Activated CD4-positive, alpha-beta T cell treated with anti-CD3 and anti-CD28 coated beads for 48 hours (primary cell): ENCODE data around the gene CARNS1.

ENCODE experiments used
- DNase-seq: peaks from one replicate; pipeline ENCODE4 v3.0.0-alpha.2; 2020

CARNS1 gene, protein sequence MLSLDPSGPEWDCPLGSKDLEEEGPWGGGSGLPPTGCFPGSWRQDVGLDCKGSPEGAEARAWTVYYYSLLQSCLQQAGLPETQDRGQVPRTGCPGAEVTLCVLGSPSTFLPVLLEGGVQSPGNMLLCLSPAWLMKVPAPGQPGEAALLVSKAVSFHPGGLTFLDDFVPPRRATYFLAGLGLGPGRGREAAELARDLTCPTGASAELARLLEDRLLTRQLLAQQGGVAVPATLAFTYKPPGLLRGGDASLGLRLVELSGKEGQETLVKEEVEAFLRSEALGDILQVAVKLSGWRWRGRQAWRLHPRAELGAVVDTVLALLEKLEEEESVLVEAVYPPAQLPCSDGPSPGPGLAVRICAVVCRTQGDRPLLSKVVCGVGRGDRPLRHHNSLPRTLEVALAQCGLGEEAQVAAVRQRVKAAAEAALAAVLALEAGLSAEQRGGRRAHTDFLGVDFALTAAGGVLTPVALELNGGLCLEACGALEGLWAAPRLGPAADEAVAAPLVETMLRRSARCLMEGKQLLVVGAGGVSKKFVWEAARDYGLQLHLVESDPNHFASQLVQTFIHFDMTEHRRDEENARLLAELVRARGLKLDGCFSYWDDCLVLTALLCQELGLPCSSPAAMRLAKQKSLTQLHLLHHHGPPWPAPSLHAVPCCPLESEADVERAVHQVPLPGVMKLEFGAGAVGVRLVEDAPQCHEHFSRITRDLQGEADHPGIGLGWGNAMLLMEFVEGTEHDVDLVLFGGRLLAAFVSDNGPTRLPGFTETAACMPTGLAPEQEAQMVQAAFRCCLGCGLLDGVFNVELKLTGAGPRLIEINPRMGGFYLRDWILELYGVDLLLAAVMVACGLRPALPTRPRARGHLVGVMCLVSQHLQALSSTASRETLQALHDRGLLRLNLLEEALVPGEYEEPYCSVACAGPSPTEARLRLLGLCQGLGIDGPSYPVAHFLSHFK

DNA sequence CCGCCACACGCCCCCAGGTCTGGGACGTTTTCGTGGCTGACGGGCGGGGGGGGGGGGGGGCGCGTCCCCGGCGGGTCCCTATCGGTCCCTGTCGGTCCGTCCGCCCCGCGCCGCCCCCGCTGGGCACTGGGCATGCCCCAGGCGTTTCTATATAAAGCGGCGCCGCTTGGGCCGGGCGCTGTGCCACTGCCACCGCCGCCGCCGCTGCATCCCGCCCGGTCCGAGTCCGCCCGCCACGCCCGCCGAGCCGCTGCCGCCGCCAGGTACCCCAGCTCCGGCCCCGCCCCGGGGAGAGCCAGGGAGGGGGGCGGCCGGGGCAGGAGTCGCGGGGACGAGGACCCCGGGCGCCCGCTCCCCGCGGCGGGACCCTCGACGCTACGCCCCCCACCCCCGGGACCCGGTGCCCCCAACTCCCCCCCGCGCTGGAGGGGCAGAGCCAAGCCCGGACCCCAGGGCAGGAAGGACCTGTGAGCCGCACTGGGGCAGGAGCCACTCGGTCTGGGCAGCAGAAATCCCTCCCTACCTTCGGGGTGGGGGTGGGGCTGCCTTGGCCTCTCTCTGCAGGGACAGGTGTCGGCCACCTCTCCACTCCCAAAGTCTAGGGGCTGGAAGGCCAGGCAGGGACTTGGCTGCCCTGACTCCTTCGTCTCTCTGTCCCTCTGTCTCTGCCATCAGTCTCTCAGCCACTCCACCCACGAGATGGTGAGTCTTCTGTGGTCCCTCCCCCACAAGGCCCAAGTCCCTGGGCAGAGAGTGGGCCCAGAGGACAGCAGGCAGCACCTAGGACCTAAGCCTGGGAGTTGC is at the start of gene CARNS1:
CARNS1 (plus strand) TSS at position 178 of the 804 bp plus-strand sequence; CDS start at position 700, 522 bp downstream.
- no peak for DNase-seq

DNA sequence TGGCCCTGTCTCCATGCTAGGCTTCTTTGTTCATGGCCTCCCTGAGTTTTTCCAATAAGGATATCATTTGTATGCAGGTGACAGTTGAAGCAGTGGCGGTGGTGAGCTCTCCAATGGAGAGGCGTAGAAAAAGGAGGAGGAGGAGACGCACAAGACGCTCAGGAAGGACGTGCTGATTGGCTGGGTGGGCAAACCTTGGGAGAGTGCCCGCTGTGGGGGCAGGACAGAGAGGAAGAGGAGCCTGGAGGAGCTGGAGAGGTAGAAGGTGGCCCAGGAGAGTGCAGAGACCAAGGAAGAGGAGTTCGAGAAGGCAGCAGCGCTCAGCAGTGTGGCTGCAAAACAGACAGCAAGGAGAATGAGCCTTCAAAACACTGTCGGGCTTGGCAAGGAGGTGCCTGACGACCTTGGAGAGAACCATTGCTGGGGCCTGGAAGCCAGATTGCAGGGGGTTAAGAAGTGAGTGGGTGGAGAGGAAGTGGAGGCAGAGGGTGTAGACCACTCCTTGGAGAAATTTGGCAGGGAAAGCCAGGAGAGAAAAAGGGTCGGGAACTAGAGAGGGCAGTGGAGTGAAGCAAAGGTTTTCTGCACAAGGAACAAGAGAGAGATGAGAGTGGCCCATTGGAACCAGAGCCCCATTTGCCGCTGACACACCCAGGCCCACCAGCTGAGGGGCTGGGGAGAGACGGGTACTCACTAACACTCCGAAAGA is 49.6 kb upstream of the CARNS1 start:
- DNase-seq = no peak

DNA sequence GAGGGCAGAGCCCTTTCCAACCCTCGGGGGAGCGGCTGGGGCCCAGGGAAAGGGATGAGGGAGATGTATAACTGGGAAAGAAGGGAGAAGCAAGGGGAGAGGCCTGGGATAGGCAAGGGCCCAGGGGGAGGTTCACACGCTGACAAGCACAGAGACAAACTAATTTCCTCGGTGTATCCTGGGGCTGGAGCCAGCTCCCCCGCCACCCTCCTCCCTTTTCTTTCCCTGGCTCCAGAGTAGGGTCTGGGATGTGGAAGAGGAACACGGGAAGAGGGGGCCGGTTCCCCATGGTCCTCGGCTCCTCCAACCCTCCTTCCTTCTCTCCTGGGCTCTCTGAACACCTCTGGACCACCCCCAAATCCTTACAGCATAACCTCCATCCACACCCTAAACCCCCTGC is 48.9 kb upstream of the CARNS1 start:
- DNase-seq = no peak

DNA sequence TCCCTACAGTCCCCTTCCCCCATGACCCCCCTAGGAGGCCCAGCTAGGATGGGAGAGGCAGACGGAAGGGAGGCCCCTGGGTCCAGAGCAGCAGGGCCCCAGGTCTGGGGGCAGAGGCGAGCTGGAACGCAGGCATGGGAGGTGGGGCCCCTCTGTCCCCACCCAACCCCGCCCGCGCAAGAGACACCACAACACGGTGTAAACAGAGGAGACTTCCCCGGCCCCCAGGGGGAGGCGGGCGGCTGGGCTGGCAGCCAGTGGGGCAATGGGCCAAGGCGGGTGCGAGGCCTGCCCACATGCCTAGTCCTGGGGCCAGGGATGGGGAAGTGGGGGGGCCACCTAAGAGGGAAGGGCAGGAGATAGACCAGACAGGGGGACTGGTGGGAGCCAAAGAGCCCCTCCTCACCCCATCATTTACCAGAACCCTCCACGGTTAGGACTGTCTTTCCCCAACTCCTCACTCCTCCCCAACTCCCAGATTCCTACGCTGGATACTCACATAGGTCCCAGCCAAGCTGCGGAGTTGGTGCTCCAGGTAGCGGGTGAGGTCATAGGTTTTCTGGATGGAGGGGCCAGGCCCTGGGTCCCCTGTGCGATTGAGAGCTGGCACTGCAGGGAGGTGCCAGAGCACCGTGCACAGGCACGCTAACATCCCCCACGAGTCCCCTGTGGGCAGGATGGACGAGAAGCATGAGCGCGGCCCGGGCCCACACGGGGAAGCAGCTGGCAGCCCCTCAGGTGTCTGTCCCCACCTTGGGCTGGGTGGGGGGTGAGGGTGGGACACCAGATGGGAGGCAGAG is 48.3 kb upstream of the CARNS1 start:
- no peak for DNase-seq

DNA sequence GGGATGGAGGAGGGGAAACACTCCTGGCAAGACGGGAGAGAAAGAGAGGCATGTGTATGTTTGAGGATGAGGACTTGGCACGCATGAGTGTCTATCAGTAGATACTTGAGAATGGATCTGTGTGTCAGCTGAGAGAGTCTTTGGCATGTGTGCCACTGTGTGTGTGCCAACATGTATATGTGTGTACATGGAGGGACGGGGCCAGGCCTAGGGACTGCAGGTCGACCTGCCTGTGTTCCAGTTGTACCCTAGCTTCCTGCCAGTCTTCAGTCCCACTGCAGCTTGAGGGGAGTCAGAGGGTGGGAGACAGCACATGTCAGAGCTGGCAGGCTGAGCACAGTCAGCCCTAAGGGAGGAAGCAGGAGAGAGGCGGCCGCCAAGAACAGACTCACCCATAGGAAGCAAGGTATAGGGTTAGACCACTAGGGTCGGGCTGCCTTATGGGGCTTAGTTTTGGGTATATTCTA is 47.7 kb upstream of the CARNS1 start:
- DNase-seq = no peak

DNA sequence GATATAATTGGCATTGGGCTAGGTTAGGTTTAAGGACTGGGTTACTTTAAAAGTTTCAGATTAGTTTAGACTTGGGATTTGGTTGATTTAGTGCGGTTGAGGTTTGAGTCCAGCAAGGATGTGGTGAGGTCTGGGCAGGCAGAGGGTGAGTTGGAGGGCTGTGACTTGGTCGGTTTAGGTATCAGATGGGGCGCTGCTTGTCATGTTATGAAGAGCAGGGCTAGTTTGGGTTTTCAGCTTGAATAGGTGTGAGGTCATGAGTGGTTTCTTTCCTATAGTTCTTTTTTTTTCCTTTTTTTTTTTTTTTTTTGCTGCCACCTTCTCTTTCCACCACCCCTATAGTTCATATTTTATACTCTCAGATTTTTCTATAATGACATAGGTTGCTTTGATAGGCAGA is 46.9 kb upstream of the CARNS1 start:
- peak; percentile 28 for DNase-seq

DNA sequence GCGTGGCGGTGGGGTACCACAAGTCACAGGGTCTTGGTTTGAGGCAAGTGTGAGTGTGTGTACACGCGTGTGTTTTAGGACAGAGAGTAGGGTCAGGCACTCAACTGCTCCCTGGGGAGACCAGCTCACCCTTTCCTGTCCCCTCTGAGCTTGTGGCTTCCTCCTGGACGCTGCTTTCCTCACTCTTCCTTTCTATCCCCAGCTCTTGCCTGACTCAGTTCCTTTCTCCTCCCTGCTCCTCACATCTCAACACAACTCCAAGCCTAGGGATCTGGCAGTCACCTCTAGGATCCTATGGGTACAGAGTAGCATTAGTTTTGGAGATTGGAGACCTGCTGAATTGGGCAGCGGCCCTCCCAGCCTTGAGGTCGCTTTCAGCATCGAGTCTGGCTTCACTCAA is 46.2 kb upstream of the CARNS1 start:
- no peak for DNase-seq

DNA sequence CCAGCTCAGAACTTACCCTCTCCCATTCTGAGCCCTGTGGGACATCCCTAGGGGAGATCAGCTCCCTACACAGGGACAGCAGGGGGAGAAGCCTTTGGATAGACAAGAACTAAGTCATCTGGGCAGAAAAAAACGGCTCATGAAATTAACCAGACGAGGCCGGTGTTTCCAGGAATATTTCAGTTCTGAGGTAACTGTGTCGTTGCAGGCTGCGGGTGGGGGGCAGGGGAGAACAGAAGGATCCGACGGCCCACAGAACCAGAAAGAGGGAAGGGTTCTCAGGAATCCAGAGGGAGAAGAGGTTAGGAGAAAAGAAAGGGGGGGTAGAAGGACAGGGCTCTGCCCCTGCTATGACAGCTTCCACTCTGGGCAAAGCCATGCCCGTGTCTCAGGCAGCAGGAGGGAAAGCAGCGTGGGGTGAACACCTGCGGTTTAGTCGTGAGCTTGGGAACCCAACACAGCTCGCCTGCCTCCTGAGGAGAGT is 45.6 kb upstream of the CARNS1 start:
- no peak for DNase-seq

DNA sequence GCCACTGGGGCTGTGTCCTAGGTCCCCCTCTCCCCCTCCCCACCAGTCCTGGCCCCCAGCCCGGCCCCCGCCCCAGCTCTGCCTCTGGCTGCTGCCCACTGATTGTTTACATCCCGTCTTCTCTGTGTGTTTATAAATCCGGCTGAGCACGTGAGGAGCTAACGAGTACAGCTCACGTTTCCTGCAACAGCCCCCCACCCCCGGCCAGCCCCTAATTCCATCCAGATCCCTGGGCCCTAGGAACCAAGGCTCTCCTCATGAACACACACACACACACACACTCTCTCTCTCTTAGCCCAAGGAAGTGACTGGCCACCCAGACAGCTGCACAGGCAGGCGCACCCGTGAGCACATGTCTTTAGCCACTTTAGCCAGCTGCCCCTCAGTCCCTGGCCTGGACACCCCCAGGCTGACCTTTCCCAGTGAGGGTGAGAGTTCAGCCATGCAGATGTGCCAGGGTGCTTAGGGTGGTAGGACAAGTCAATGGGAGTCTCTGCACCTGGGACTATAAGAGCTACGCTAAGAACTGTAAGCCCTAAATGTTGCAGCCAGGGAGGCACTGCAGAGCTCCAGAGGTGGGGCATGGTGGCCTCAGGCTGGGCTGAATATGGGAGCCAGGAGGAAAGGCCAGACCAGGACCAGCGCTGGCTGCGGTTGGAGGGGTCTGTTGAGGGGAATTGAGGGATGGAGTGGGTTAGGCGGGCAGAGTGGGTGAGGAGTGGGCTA is 45.0 kb upstream of the CARNS1 start:
- DNase-seq = no peak

DNA sequence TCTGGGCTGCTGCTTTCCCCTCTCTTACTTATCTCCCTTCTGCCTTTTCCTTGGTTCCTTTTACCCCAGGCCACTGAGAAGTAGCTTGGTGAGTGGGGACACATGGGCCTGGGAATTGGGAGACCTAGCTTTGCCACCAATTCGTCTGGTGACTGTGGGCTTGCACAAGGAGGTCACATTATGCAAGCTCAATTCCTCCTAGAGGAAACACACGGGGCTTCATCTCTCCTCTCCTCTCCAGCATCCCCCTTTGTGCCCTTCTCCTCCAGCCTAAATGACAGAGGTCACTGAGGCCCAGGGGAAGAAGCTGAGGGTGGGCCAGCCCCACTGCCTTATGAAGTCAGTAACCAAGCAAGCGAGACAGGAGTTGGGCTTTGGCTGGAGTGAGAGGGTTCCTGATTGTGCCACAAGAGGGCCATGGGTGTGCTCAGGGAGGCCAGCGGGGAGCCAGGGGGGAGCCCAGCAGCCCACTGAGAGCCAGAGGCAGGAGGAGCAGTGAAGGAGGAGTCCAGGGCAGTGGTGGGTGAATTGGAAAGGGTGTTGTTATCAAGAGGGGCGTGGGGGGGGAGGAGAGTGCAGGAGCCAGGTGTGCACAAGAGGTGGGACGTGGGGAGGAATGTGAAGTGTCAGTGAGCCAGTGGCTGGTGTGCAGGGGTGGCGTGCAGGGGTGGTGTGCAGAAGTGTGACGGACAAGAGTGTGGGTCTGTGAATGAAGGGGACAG is 44.1 kb upstream of the CARNS1 start:
- no peak for DNase-seq

DNA sequence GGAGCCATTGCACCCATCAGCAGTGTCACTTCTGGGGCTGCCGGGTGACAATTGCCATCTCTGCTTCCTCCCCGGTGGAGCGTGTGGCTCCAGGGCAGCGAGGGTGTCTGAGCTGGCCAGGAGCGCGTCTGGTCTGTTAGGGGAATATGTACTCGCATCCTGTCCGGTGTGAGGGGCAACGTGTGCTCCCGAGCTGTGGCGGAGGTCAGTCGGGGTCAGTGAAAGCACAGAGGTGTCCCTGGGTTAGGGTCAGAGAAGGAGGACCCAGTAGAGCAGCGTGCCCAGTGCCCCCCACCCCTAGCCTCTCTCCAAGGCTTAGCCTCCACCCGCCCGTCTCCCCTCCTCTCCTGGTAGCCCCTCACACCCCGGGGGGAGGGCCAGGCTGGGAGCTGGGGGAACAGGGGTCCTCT is 43.6 kb upstream of the CARNS1 start:
- no peak for DNase-seq

DNA sequence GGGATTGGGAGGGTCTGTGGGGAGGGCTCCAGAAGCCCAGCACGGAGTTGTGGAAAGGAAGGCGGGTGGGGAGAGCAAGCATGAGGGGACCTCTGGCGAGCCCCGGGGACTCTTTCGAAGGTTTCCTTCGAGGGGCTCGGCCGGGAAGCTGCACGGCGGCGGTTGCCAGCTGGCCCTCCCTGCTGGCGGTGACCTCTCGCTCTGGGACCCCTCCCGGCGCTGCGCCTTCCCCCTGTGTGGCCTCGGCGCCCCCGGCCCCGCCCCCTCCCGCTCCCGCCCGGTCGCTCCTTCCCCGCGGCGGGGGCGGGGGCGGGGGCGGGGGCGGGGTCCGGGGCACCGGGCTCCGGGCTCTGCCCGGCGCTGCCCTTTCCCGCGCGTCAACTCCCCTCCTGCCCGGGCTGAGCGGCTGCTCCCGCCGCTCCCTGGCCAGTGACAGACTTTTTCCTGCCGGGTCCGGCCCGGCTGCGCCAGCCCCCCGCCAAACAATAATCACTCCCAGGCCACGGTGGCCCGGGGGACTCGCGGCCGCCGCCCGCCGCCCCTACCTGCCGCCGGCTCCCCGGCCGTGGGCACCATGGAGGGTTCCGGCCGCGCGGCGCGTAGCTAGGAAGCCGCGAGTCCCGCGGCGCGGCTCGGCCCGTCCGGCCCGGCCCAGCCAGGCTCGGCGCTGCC is 43.0 kb upstream of the CARNS1 start:
- DNase-seq = no peak

DNA sequence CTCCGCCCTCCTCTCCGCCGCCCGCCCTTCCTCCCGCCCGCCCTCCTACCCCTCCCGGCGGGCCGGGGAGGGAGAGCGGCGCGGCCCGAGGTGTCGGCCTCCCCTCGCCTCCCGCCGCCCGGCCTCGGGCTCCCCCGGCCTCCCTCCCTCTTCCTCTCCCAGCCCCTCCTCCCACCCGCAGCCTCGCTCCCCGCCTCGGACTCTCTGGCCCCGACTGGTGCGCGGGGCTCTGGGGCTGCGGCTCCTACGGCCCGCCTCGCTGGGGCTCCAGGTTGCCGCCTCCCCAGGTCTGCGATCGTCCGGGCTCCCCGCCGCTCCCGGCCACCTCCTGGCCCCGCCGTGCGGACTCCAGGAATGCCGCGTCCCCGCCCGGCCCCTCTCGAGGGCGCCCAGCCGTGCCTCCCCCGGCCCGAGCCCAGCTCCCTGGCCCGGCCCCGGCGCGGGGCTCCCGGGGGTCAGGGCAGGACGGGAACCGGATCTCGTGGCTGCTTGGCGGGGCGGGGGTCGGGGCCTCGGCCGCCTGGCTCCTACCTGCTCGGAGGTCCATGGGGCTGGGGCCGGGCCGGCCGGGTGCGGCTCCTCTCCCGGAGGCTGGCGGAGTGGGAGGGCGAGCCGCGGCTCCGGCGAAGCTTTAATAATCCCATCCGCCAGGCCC is 42.4 kb upstream of the CARNS1 start, which contains the start of gene CLCF1:
CLCF1 (minus strand) TSS at position 606 of the 655 bp plus-strand sequence; CDS start at position 547, 59 bp downstream.
- DNase-seq = peak; percentile 20

DNA sequence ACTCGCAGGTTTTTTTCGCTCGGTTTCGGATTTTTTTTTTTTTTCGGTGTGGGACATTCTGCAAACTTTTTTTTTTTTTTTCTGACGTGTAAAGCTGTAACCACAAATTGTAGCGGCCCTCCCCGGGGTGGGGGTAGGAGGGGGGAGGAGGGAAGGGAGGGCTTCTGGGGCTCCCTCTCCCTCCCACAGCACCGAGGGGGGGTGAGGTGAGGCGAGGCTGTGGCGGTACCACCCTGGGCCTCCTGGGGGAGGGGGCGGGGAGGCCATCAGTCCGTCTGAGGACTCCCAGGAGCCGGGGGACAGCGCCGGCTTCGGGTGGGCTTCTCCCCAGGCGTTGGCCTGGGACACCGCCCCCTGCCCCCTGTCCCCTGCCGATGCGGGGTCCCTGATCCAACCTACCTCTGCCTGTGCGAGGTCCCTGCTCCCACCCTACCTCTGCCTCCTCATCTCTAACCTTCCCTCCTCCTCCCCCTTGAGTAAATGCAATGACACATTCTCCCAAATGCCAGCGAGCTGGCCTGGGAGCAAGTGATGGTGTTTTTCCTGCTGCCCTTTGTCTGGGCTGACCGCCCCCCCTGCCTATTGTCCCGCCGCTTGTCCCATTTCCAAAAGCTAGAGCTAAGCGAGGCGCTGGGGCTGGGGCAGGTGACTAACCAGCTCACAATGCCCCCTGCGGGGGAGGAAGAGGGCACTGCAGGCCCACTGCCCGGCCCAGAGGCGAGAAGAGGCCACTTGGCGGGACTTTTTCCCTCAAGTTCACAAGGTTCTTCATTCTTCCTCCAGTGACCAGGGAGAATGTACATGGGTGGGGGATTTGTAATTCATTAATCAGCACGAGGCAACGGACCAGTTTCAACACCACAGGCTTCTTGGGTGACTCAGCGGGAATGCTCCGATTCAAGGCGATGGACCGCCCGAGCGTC is 41.6 kb upstream of the CARNS1 start:
- peak; percentile 56 for DNase-seq

DNA sequence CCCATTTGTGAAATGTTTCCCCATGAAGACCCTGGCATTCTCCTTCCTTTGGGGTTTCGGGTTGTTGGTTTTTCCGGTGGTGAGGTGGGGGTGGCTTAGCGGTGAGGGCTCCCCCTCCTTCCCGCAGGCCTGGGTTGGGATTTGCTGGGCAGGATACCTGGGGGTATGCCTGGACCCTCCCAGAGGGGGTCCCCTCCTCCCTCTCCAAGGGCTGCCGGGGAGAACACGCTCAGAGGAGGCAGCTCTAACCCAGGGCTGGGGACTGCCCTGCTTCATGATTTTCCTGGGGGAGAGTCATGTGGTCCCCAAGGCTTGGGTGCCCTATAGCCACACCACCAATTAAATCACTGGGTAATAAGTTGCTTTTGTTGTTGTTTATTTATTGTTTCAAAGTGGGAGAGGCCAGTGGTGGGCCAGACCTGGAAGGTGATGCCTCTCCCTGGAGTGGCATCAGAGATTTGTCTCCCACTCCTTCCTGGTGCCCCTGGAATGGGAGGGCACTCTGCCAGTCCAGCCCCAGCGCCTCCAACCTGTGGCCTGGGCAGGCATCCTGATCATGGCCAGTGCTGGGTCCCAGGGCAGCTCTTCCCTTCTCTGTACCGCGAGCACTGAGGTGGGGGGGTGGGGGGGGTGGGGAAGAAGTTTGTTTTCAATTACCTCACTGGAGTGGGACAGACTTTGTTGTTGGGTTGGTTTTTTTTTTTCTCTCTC is 40.8 kb upstream of the CARNS1 start:
- DNase-seq = no peak

DNA sequence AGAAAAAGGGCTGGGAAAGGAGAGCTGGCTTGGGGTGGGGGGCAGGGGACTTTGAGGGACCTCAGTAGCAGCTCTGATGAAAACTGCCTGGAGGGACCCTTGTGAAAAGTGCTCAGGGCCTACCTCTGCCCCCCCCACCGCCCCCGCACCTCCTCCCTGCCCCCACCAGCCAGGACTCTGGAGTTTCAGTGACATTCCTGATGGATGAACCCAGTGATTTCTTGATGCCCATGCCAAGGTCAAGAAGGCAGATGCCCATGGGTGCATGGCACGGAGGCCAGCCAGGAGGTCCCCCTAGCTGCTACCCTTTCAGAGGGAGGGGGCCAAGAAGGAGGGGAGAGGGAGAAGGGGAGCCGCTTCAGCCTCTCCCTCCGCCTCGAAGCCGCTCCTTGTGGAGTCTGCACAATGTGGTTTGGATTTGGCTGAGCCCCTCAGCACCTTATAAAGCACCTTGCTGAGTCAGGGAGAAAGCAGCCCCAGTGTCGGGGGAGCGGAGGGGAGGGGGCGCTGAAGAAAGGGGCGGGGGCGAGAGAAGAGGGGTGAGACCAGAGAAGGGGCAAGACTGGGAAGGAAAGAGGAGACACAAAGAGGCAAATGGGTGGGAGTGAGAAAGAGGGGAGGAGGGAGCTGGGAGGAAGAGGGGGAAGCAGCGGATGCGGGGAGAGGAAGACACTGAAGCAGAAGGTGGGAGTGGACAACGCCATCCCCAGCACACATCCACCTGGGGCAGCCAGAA is 40.0 kb upstream of the CARNS1 start:
- DNase-seq = no peak
